Measurements from ENCODE around the gene ING4. TPM values are rescaled to one million over a fixed set of nuclear protein-coding genes. Genes with fewer than 3 reads are reported as not detected.
A peak's percentile ranks its signal among the peaks of the same experiment; 100 is the strongest.

ING4 gene
- total RNA-seq, 2 experiments from 2014 or later, result 14.9 to 17.6 TPM

DNA sequence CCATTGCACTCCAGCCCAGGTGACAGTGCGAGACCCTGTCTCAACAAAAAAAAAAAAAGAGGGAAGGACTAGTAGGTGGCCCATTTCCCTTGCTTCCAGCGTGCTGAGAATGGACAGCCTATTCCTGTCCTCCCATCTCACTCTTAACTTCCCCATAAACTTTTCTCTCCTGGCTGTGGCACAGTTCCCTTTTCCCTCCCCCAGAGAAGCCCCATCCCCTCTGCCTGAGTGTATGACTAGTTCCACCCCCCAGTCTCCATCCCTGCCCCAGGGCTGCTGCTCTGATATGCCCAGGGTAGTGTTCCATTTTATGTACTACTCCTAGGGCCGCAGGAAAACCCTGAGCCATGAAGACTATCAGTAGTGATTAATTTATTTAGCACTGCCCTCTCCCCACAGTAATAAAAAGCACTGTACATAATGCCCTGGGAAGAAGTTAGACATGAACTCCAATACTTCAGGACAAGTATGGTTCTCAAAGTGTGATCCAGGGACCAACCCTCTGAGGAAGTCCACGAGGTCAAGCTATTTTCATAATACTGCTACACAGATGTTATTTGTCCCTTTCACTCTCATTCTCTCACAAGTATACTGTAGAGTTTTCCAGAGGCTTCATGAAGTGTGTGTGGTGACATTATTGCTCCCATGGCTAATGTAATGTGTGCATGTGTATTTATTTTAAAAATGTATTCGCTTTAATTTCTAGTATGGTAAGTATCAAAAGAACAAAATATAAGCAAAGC is 44.3 kb downstream of the ING4 start:
- Mint-ChIP-seq H3K9me3 (ENCODE audit: low read depth) (no peaks in the 10 kb centered on the region), H3K27ac (no peak overlapping the region), H3K4me3 (no peak overlapping the region), H3K36me3 (ENCODE audit: low read depth) (peaks cover 6% of the 10 kb centered on the region), H3K27me3 (no peaks in the 10 kb centered on the region), H3K4me1 (peaks cover 13% of the 10 kb centered on the region)
- CTCF ChIA-PET, result interaction anchor here (0.7 to 5.5 kb wide), 13 partner anchors 9 to 182 kb away, joined by 3 to 41 read pairs (median 5); partner anchors contain the start of gene ZNF384
- POLR2A ChIA-PET, result no interaction called here
- no peak for ATAC-seq
- DNase-seq, result no peak
- intact Hi-C loops (cut with DNase I, micrococcal nuclease), result loop anchor here in 1 of 2 experiments (5.0 kb wide), 1 partner anchor 159 kb away; no protein-coding TSS in a partner anchor

DNA sequence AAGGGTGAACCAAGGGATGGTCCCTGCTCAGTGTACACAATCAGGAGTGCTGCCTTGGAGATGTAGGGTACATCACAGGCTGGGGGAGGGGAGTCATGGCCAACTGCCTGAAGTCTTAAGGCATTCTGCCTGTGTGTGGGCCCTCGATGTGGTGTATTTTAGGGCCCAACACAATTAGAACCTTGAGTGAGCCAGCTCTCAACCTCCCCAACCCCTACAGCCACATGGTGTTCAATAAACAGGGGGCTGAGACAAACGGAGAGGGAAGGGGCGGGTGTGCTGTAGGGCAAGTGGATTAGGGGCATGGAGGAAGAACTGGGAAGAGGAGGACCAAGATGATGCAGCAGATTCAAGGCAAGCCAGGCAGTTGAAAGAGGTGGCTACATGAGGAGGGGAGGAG is 47.1 kb downstream of the ING4 start:
- peaks cover 3% of the 10 kb centered on the region for H3K36me3 Mint-ChIP-seq (ENCODE audit: low read depth)
- H3K27ac Mint-ChIP-seq, result peak overlapping the region; percentile 1
- CTCF ChIA-PET, result interaction anchor here (0.5 to 1.3 kb wide), 7 partner anchors 12 to 358 kb away, joined by 3 to 4 read pairs (median 3); partner anchors contain the start of gene ZNF384
- no peaks in the 10 kb centered on the region for H3K27me3 Mint-ChIP-seq
- H3K4me1 Mint-ChIP-seq, result peaks cover 38% of the 10 kb centered on the region
- no peak for ATAC-seq
- DNase-seq, result no peak
- POLR2A ChIA-PET, result interaction anchor here (0.6 to 0.8 kb wide), 2 partner anchors 37 to 163 kb away, joined by 4 to 5 read pairs; no protein-coding TSS in a partner anchor
- no peak overlapping the region for H3K4me3 Mint-ChIP-seq
- intact Hi-C loops (cut with DNase I, micrococcal nuclease), result loop anchor here (2.0 to 5.0 kb wide), 3 partner anchors 15 to 161 kb away; partner anchors contain the start of gene ING4 (in 2 of the 2)
- no peaks in the 10 kb centered on the region for H3K9me3 Mint-ChIP-seq (ENCODE audit: low read depth)

DNA sequence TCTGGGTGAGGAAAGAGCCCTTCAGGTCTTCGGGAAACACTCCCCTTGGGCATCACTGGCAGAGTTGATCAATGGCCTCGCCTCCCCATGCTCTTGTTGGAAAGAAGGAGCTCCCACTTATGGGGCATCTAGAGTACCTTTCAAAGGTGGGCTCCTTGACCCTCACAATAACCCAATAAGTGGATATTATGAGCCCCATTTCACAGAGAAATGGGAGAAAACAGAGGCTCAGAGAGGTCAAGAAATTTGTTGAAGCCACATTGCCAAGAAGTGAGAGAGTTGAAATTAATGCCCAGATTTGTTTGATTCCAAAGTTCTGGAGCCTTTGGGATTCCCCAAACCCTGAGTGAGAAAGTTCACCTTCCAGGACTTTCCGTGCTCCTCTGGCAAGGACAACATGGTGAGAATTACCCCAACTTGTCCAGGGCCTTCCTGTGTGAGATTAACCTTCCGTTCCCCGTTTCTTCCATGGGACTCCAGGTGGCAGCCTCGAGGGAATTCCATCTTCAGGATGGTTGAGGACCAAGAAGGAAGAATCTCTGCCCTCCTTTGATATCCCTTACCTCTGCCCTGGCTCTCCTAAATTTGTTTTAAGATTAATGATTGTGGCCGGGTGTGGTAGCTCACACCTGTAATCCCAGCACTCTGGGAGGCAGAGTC is 48.3 kb downstream of the ING4 start:
- Mint-ChIP-seq H3K4me1 (peaks cover 41% of the 10 kb centered on the region), H3K27me3 (no peaks in the 10 kb centered on the region), H3K4me3 (no peak overlapping the region), H3K36me3 (ENCODE audit: low read depth) (no peaks in the 10 kb centered on the region), H3K9me3 (ENCODE audit: low read depth) (no peaks in the 10 kb centered on the region), H3K27ac (peak overlapping the region; percentile 10)
- POLR2A ChIA-PET, result no interaction called here
- DNase-seq (no peak), ATAC-seq (no peak)
- CTCF ChIA-PET, result interaction anchor here (1.0 to 1.2 kb wide), 5 partner anchors 14 to 210 kb away, joined by 3 to 4 read pairs (median 3); partner anchors contain the start of gene ZNF384
- intact Hi-C loops (cut with DNase I, micrococcal nuclease), result loop anchor here in 1 of 2 experiments (5.0 kb wide), 1 partner anchor 163 kb away; no protein-coding TSS in a partner anchor

DNA sequence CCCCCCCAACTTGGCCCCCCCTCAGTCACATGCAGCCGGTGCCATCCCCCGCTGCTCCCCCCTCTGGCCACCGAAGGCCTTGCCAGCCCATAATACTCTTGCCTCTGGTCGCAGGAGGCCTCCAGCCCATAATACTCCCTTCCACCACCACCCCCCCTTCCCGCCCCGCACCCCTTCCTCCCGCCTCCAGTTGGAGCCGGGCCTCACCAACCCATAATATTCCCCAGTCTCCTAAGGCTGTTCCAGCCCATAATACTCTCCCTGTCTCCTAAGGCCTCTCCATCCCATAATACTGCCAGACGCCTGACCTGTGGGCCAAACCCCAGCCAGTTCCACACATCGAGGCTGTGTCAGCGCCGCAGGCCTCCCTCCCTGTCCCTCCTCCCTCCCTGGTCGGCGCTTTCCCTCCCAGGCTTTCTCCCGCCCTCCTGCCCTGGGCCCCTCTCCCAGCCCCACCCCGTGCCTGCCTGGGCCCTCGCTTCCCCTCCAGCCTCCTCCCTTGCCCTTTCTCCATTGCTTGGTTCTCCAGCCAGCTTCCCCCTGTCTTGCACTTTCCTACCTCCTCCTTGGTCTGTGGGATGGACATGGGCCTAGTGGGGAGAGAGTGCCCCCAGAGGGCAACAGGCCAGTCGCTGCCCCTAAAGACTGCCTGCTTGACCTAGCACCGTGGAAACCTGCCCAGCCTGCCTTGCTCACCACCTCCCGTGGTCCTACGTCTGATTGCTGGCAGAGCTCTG is 49.0 kb downstream of the ING4 start:
- peaks cover 41% of the 10 kb centered on the region for H3K4me1 Mint-ChIP-seq
- no peak overlapping the region for H3K4me3 Mint-ChIP-seq
- H3K9me3 Mint-ChIP-seq (ENCODE audit: low read depth), result no peaks in the 10 kb centered on the region
- no peaks in the 10 kb centered on the region for H3K36me3 Mint-ChIP-seq (ENCODE audit: low read depth)
- POLR2A ChIA-PET, result interaction anchor here (0.6 kb wide), 1 partner anchor 266 kb away, joined by 3 read pairs; no protein-coding TSS in a partner anchor
- CTCF ChIA-PET, result interaction anchor here (0.6 to 1.2 kb wide), 4 partner anchors 66 to 277 kb away, joined by 3 to 4 read pairs (median 3); no protein-coding TSS in a partner anchor
- peak; percentile 30 for ATAC-seq
- H3K27me3 Mint-ChIP-seq, result no peaks in the 10 kb centered on the region
- peak overlapping the region; percentile 10 for H3K27ac Mint-ChIP-seq
- peak; percentile 51 for DNase-seq
- intact Hi-C loops (cut with DNase I, micrococcal nuclease), result no loop called here

DNA sequence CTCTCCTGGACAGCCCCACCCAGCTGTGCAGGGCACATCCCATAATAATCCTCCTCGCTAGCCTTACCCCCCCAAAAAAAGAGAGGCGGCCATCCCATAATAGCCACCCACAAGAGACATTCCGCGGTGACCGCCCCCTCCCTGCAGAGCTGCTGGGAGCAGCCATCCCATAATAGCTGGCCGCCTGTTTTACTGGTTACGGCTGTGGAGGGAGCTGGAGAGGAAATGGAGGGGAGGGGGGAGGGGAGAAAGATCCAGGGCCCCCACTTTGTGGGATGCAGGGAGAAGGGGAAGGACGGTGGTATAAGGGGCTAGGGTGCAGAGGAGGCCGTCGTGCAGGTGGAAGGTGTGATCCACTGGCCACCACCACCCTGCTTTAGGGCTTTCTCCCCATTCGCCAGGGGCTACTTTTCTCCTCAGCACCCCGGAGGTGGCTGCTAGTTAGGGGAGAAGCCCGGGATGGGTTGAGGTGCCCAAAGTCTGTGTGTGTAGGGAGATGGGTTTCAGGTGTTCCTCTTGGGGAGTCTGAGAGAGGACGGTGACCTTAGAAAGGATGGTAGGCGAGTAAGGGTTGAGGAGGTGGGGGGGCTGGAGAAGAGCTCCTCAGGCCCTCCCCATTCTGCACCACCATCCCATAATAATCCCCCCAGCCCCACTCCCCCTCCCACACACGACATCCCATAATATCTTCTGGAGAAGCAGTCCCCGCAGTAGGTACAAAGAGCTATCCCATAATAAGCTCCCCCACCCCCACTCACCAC is 49.7 kb downstream of the ING4 start:
- ATAC-seq (peak; percentile 8), DNase-seq (peak; percentile 31)
- Mint-ChIP-seq H3K9me3 (ENCODE audit: low read depth) (no peaks in the 10 kb centered on the region), H3K36me3 (ENCODE audit: low read depth) (no peaks in the 10 kb centered on the region), H3K27me3 (no peaks in the 10 kb centered on the region), H3K4me1 (peaks cover 41% of the 10 kb centered on the region), H3K27ac (no peak overlapping the region), H3K4me3 (no peak overlapping the region)
- POLR2A ChIA-PET, result interaction anchor here (0.6 to 1.1 kb wide), 3 partner anchors 53 to 267 kb away, joined by 3 to 8 read pairs (median 4); partner anchors contain the start of gene GAPDH
- intact Hi-C loops (cut with DNase I, micrococcal nuclease), result no loop called here
- CTCF ChIA-PET, result interaction anchor here (0.6 to 1.4 kb wide), 8 partner anchors 18 to 278 kb away, joined by 3 to 5 read pairs (median 3); no protein-coding TSS in a partner anchor

DNA sequence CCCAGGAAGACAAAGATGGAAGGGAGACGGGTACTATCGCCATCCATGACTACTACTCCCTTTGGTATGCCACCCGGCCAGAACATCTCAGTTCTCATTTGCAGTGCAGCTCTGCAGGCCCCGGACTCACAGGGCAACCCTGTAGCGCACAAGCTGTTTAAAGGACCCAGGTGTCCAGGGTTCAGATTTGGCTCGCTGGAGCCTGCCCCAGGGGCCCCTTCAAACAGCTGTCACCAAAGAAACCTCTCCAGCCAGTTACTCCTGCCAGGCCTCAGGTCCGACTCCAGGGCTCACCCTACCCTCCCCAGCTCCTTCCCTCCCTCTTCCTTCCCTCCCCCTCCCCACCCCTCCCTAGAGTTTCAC is 50.3 kb downstream of the ING4 start:
- intact Hi-C loops (cut with DNase I, micrococcal nuclease), result no loop called here
- Mint-ChIP-seq H3K4me3 (no peak overlapping the region), H3K27ac (peak overlapping the region; percentile 45), H3K4me1 (peaks cover 39% of the 10 kb centered on the region), H3K9me3 (ENCODE audit: low read depth) (no peaks in the 10 kb centered on the region), H3K27me3 (no peaks in the 10 kb centered on the region), H3K36me3 (ENCODE audit: low read depth) (no peaks in the 10 kb centered on the region)
- CTCF ChIA-PET, result interaction anchor here (0.6 to 1.4 kb wide), 4 partner anchors 19 to 56 kb away, joined by 3 to 5 read pairs (median 4); no protein-coding TSS in a partner anchor
- POLR2A ChIA-PET, result interaction anchor here (0.6 to 1.1 kb wide), 2 partner anchors 54 to 78 kb away, joined by 4 to 8 read pairs; partner anchors contain the start of gene GAPDH
- DNase-seq (no peak), ATAC-seq (no peak)

DNA sequence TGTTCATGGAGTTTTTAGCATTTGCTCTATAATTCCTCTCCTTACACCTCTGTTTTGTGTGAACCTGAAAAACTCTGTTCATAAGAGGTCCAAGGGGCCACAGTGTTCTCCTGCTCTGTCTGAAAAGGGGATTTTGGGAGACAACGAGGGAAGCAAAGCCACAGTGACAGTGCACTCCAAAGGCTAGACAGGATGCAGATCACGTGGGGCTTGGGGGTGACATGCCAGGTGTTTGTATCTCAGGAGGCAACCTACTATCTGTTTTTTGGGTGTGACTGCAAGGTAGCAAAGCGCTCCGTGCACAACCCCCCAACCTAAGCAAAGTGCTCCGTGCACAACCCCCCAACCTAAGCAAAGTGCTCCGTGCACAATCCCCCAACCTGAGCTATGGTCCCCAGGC is 50.7 kb downstream of the ING4 start:
- H3K27ac Mint-ChIP-seq, result peak overlapping the region; percentile 45
- no peaks in the 10 kb centered on the region for H3K9me3 Mint-ChIP-seq (ENCODE audit: low read depth)
- peaks cover 39% of the 10 kb centered on the region for H3K4me1 Mint-ChIP-seq
- intact Hi-C loops (cut with DNase I, micrococcal nuclease), result no loop called here
- POLR2A ChIA-PET, result interaction anchor here (1.1 kb wide), 1 partner anchor 78 kb away, joined by 4 read pairs; the partner anchor contains the start of gene GAPDH
- peak; percentile 47 for DNase-seq
- no peaks in the 10 kb centered on the region for H3K36me3 Mint-ChIP-seq (ENCODE audit: low read depth)
- ATAC-seq, result no peak
- CTCF ChIA-PET, result interaction anchor here (1.2 to 1.4 kb wide), 2 partner anchors 21 to 49 kb away, joined by 5 read pairs; no protein-coding TSS in a partner anchor
- H3K27me3 Mint-ChIP-seq, result no peaks in the 10 kb centered on the region
- H3K4me3 Mint-ChIP-seq, result no peak overlapping the region

DNA sequence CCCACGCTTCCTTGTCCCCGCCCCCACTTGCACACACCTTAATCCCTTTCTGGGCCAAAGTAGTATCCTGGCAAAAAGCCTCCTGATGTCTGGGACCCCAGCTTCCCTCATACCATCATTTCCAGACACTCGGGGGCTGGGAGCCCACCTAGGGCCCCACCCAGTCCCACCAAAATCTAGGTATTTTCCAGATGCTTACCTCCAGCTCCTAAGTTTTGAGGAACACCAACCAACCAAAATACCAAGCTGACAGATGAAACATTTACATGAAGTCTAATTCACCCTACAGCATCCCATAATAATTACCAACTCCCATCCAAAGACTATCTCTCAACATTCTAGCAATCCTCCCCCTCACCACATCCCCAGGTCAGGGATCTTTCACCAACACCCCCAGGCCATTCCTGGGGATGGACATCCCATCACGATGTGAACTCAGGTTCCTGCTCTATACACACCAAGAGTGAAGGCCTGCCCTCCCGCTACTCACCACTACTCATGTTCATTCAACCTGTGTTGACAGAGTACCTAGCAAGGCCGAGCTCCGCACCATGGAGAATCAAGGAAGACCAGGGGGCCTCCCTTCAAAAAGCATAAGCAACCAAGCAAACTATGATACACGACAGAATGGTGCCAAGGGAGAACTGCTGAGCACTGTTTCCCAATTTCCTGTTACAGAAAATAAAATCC is 54.2 kb downstream of the ING4 start:
- no peak for ATAC-seq
- no peak overlapping the region for H3K27ac Mint-ChIP-seq
- H3K4me3 Mint-ChIP-seq, result no peak overlapping the region
- ChIA-PET POLR2A (no interaction called here), CTCF (interaction anchor here (0.6 to 1.5 kb wide), 6 partner anchors 48 to 216 kb away, joined by 3 to 4 read pairs (median 3); partner anchors contain the start of gene COPS7A)
- DNase-seq, result peak; percentile 60
- H3K27me3 Mint-ChIP-seq, result no peaks in the 10 kb centered on the region
- H3K36me3 Mint-ChIP-seq (ENCODE audit: low read depth), result peaks cover 21% of the 10 kb centered on the region
- no peaks in the 10 kb centered on the region for H3K9me3 Mint-ChIP-seq (ENCODE audit: low read depth)
- intact Hi-C loops (cut with DNase I, micrococcal nuclease), result loop anchor here (5.0 kb wide), 6 partner anchors 79 to 409 kb away; partner anchors contain the start of genes C12orf57 (in 1 of the 2), CD4 (in 1 of the 2), LPCAT3 (in 1 of the 2) and P3H3 (in 1 of the 2)
- H3K4me1 Mint-ChIP-seq, result peaks cover 49% of the 10 kb centered on the region

DNA sequence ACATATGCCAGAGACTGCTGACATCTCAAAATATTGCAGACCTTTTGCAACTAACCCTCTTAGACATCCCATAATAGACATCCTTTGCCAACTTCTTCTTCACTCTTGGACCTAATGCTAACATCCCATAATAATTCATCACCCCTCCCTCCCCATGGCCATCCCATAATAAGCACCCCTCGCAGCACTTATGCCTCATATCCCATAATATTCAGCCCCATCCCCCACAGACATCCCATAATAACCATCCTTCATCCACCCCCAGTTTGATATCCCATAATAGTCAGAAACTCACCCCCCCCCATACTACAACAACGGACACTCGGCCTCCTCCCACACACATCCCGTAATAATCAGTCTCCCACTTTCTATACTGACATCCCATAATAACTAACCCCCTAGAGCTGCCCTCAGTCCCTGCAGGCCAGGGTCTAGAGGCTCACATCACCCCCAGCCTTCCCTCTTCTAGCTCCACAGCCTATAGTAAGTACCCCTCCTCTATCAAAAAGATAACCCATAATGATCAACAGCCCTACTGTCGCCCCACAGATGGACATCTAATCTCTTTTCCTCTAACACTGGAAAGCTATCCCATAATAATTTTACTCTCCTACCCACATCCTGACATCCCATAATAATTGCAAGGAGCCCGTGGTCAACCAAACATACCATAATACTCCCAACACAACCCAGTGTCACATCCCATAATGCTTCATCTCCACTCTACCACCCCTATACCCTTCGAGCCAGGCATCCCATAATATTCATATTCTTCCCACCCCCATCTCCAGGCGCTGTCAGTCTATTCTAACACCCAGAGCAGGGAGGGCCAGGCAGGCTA is 54.9 kb downstream of the ING4 start:
- intact Hi-C loops (cut with DNase I, micrococcal nuclease), result loop anchor here (1.0 to 5.0 kb wide), 17 partner anchors 33 to 409 kb away; partner anchors contain the start of genes CD4 (in 2 of the 2), ZNF384 (in 2 of the 2), C12orf57 (in 1 of the 2) and COPS7A (in 1 of the 2)
- Mint-ChIP-seq H3K27ac (no peak overlapping the region), H3K36me3 (ENCODE audit: low read depth) (peaks cover 28% of the 10 kb centered on the region), H3K4me3 (no peak overlapping the region), H3K4me1 (peaks cover 52% of the 10 kb centered on the region), H3K9me3 (ENCODE audit: low read depth) (no peaks in the 10 kb centered on the region), H3K27me3 (no peaks in the 10 kb centered on the region)
- POLR2A ChIA-PET, result no interaction called here
- ATAC-seq, result peak; percentile 60
- CTCF ChIA-PET, result interaction anchor here (0.6 to 1.5 kb wide), 7 partner anchors 8 to 217 kb away, joined by 3 to 4 read pairs (median 3); partner anchors contain the start of gene COPS7A
- peak; percentile 84 for DNase-seq

Data from activated CD4-positive, alpha-beta T cell treated with anti-CD3 and anti-CD28 coated beads for 36 hours (primary cell).